ENCODE data around the gene DNAJB2.

GRCh38 chr2:219291910-219292490, 12.8 kb downstream of the DNAJB2 start:
- TF ChIP-seq CTCF (IDR thresholded peaks at IDR 0.05) (no peak), JUN (IDR thresholded peaks at IDR 0.05) (no peak), POLR2A (IDR thresholded peaks at IDR 0.05; ENCODE audit: low read length) (no peak)

Data from A549 (cell line).